ENCODE data around the gene HIVEP1. TPM values are rescaled to one million over a fixed set of nuclear protein-coding genes. Genes with fewer than 3 reads are reported as not detected.

The HIVEP1 gene
- total RNA-seq, 1 donor from 2014 or later = 21.5 TPM

GRCh38 chr6:12189150-12189549 is 177.0 kb downstream of the HIVEP1 start:
- H3K4me3 Mint-ChIP-seq = no peak overlapping the region
- H3K27ac Mint-ChIP-seq (ENCODE audit: unreplicated experiment) = no peak overlapping the region
- no peaks in the 10 kb centered on the region for H3K36me3 Mint-ChIP-seq (ENCODE audit: low read depth)
- no peaks in the 10 kb centered on the region for H3K9me3 Mint-ChIP-seq
- DNase-seq (ENCODE audit: low read depth, low spot score) = no peak
- peaks cover 4% of the 10 kb centered on the region for H3K4me1 Mint-ChIP-seq
- no peak for TF ChIP-seq CTCF (conservative IDR thresholded peaks at IDR 0.05)
- no peaks in the 10 kb centered on the region for H3K27me3 Mint-ChIP-seq (ENCODE audit: low read depth)

GRCh38 chr6:12189661-12190060 is 177.5 kb downstream of the HIVEP1 start:
- H3K9me3 Mint-ChIP-seq = no peaks in the 10 kb centered on the region
- H3K4me3 Mint-ChIP-seq = no peak overlapping the region

GRCh38 chr6:12190252-12190651 is 178.1 kb downstream of the HIVEP1 start:
- TF ChIP-seq CTCF (conservative IDR thresholded peaks at IDR 0.05) = no peak
- Mint-ChIP-seq H3K4me3 (no peak overlapping the region), H3K27me3 (ENCODE audit: low read depth) (no peaks in the 10 kb centered on the region), H3K36me3 (ENCODE audit: low read depth) (no peaks in the 10 kb centered on the region), H3K4me1 (peaks cover 4% of the 10 kb centered on the region), H3K27ac (ENCODE audit: unreplicated experiment) (no peak overlapping the region), H3K9me3 (no peaks in the 10 kb centered on the region)
- no peak for DNase-seq (ENCODE audit: low read depth, low spot score)

More at GRCh38 chr6:12189661-12190060, 177.5 kb downstream of the HIVEP1 start:
- DNase-seq (ENCODE audit: low read depth, low spot score) = no peak
- Mint-ChIP-seq H3K27ac (ENCODE audit: unreplicated experiment) (no peak overlapping the region), H3K4me1 (peaks cover 4% of the 10 kb centered on the region), H3K27me3 (ENCODE audit: low read depth) (no peaks in the 10 kb centered on the region), H3K36me3 (ENCODE audit: low read depth) (no peaks in the 10 kb centered on the region)
- TF ChIP-seq CTCF (conservative IDR thresholded peaks at IDR 0.05) = no peak

- Mint-ChIP-seq H3K4me3 (no peak overlapping the region), H3K9me3 (no peaks in the 10 kb centered on the region), H3K27me3 (ENCODE audit: low read depth) (no peaks in the 10 kb centered on the region), H3K4me1 (no peaks in the 10 kb centered on the region), H3K27ac (ENCODE audit: unreplicated experiment) (no peak overlapping the region), H3K36me3 (ENCODE audit: low read depth) (no peaks in the 10 kb centered on the region)
- no peak for TF ChIP-seq CTCF (conservative IDR thresholded peaks at IDR 0.05)
- DNase-seq (ENCODE audit: low read depth, low spot score) = no peak
Measured at GRCh38 chr6:12196326-12196936, 184.3 kb downstream of the HIVEP1 start.

GRCh38 chr6:12198851-12199250 is 186.7 kb downstream of the HIVEP1 start:
- Mint-ChIP-seq H3K4me3 (no peak overlapping the region), H3K9me3 (no peaks in the 10 kb centered on the region), H3K27me3 (ENCODE audit: low read depth) (no peaks in the 10 kb centered on the region), H3K36me3 (ENCODE audit: low read depth) (no peaks in the 10 kb centered on the region), H3K27ac (ENCODE audit: unreplicated experiment) (no peak overlapping the region), H3K4me1 (peaks cover 3% of the 10 kb centered on the region)
- no peak for TF ChIP-seq CTCF (conservative IDR thresholded peaks at IDR 0.05)
- DNase-seq (ENCODE audit: low read depth, low spot score) = no peak

All from neural crest cell (in vitro differentiated cells).